Calu3 (cell line): ENCODE data around the gene TBL3. TPM values are rescaled to one million over a fixed set of nuclear protein-coding genes. Genes with fewer than 3 reads are reported as not detected.

Experiments used
- BruUV-seq: library from RNA; stranded (reverse); fragments of 400-500 nt; replicated peaks from 2 replicates; lab custom pipeline; 2021; lab: Mats Ljungman, UMichigan
- CTCF ChIA-PET: fragments of 300-600 bp; sonication (Branson Sonifier 250); formaldehyde crosslinking; loops from one replicate; lab custom pipeline; 2022; ENCODE audit warnings: antibody characterized with exemption; lab: Charles Lee
- DNase-seq: peaks from one replicate; pipeline ENCODE4 v3.0.0; 2022
- H3K27ac Mint-ChIP-seq: one replicate; pipeline ENCODE4 v1.8.0; 2022; ENCODE audit warnings: mixed read lengths; ENCODE audit not compliant: unreplicated experiment
- H3K27me3 Mint-ChIP-seq: one replicate; pipeline ENCODE4 v1.8.0; 2022; ENCODE audit warnings: mixed read lengths; ENCODE audit not compliant: unreplicated experiment
- H3K36me3 Mint-ChIP-seq: one replicate; pipeline ENCODE4 v1.8.0; 2022; ENCODE audit warnings: mild to moderate bottlenecking, moderate library complexity, mixed read lengths; ENCODE audit not compliant: insufficient read depth, unreplicated experiment
- H3K4me1 Mint-ChIP-seq: one replicate; pipeline ENCODE4 v1.8.0; 2022; ENCODE audit warnings: mild to moderate bottlenecking, low read depth, mixed read lengths; ENCODE audit not compliant: unreplicated experiment
- H3K4me3 Mint-ChIP-seq: one replicate; pipeline ENCODE4 v1.8.0; 2022; ENCODE audit warnings: mild to moderate bottlenecking, low read depth, moderate library complexity, mixed read lengths; ENCODE audit not compliant: unreplicated experiment
- H3K9me3 Mint-ChIP-seq: one replicate; pipeline ENCODE4 v1.8.0; 2022; ENCODE audit warnings: low read depth, mixed read lengths; ENCODE audit not compliant: unreplicated experiment
- intact Hi-C: fragments of 100-400 bp; cut with micrococcal nuclease; formaldehyde crosslinking; loops from one replicate; pipeline ENCODE4 v1.10.0; 2022; ENCODE audit not compliant: unreplicated experiment
- total RNA-seq: library from RNA; stranded (reverse); gene quantifications from 2 replicates; pipeline ENCODE4 v1.2.3, GENCODE V29; 2022
- TF ChIP-seq, protein P1 (sequence below): fragments of 200-600 bp; IDR thresholded peaks from one replicate; pipeline ENCODE4 v1.8.0; 2022; ENCODE audit warnings: antibody characterized with exemption; ENCODE audit not compliant: unreplicated experiment

The TBL3 gene
- total RNA-seq, 1 experiment from 2014 or later, result 62.0 TPM

DNA sequence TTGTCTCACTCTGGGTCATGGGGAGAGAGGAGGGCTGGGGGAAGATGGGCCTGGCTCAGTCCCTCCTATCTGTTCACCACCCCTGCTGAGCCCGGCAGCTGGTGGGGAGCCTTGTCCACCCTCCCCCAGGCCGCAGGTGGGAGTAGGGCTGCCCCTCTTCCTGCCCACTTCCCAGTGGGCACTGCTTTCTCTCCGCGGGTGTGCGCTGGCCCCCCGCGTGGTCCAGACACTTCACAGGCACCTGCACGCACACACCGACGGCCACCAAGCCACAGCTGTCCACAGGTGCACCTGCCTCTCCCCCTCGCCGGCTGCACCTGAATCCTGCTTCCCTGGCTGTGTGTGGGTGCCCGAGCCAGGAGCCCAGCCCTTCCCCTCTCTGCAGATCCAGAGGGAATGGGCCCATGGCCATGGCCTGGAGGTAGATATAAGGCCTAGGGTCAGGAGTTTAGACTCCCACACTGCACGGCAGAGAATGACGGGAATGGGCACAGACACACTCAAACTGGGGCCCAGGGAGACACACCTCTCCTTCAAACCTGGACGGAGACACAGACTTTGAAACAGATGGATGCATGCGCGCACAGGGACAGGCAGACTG lies 56.9 kb downstream of the TBL3 start:
- CTCF ChIA-PET, result interaction anchor here (2.0 kb wide), 1 partner anchor 12 kb away, joined by 7 read pairs; no protein-coding TSS in a partner anchor
- intact Hi-C loops, result no loop called here
- Mint-ChIP-seq H3K4me3 (no peak overlapping the region), H3K27me3 (peaks cover 8% of the 10 kb centered on the region), H3K36me3 (peaks cover 22% of the 10 kb centered on the region), H3K4me1 (peaks cover 17% of the 10 kb centered on the region), H3K9me3 (no peaks in the 10 kb centered on the region), H3K27ac (no peak overlapping the region)
- TF ChIP-seq, protein P1, sequence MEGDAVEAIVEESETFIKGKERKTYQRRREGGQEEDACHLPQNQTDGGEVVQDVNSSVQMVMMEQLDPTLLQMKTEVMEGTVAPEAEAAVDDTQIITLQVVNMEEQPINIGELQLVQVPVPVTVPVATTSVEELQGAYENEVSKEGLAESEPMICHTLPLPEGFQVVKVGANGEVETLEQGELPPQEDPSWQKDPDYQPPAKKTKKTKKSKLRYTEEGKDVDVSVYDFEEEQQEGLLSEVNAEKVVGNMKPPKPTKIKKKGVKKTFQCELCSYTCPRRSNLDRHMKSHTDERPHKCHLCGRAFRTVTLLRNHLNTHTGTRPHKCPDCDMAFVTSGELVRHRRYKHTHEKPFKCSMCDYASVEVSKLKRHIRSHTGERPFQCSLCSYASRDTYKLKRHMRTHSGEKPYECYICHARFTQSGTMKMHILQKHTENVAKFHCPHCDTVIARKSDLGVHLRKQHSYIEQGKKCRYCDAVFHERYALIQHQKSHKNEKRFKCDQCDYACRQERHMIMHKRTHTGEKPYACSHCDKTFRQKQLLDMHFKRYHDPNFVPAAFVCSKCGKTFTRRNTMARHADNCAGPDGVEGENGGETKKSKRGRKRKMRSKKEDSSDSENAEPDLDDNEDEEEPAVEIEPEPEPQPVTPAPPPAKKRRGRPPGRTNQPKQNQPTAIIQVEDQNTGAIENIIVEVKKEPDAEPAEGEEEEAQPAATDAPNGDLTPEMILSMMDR, result no peak
- DNase-seq, result no peak
- BruUV-seq, result no TSS peak

DNA sequence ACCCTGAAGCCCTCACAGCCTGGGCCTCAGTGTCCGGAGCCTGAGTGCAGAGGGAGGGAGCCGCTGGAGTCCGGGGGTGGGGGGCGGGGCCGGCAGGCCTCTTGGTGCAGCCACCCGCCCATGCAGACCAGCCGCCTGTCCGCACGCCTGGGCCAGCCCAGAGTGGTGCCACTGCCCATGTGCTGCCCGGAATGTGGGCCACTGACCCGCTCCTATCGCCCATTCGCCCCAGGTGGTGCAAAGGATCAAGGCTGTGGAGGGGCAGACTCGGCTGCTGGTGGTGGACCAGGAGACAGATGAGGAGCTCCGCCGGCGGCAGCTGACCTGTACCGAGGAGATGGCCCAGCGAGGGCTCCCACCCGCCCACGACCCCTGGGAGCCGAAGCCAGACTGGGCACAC lies 57.5 kb downstream of the TBL3 start:
- no peak overlapping the region for H3K27ac Mint-ChIP-seq
- intact Hi-C loops, result no loop called here
- H3K27me3 Mint-ChIP-seq, result peaks cover 6% of the 10 kb centered on the region
- peaks cover 13% of the 10 kb centered on the region for H3K4me1 Mint-ChIP-seq
- no peak overlapping the region for H3K4me3 Mint-ChIP-seq
- H3K36me3 Mint-ChIP-seq, result peaks cover 18% of the 10 kb centered on the region
- CTCF ChIA-PET, result interaction anchor here (0.7 to 0.8 kb wide), 2 partner anchors 11 to 19 kb away, joined by 3 read pairs; partner anchors contain the start of genes NTHL1 and TSC2
- no peaks in the 10 kb centered on the region for H3K9me3 Mint-ChIP-seq
- no TSS peak for BruUV-seq
- DNase-seq, result no peak
- TF ChIP-seq, protein P1, result no peak

DNA sequence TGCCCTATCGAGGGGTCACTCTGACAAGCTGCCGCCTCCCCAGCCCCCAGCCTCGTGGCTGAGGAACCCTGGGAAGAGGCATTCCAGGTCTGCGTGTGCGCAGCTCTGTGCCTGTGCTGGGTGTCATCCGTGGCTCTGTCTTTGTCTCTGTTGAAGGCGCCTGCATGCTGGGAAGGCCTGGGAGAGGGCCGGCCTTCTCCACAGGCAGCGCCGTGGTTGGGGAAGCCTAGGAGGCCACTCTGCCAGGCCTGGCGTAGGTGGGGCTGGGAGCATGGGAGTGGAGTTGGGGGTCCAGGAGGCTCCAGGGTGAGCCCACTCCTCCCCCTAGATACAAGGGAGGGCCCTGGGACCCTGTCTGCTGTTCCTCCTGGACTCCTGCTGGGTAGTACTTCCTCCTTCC lies 58.2 kb downstream of the TBL3 start:
- H3K4me3 Mint-ChIP-seq, result no peak overlapping the region
- no peaks in the 10 kb centered on the region for H3K9me3 Mint-ChIP-seq
- peaks cover 9% of the 10 kb centered on the region for H3K4me1 Mint-ChIP-seq
- DNase-seq, result no peak
- BruUV-seq, result no TSS peak
- TF ChIP-seq, protein P1, result no peak
- CTCF ChIA-PET, result interaction anchor here (0.7 to 0.8 kb wide), 2 partner anchors 10 to 18 kb away, joined by 3 read pairs; partner anchors contain the start of genes NTHL1 and TSC2
- H3K27me3 Mint-ChIP-seq, result no peaks in the 10 kb centered on the region
- H3K27ac Mint-ChIP-seq, result no peak overlapping the region
- H3K36me3 Mint-ChIP-seq, result peaks cover 16% of the 10 kb centered on the region
- intact Hi-C loops, result no loop called here

DNA sequence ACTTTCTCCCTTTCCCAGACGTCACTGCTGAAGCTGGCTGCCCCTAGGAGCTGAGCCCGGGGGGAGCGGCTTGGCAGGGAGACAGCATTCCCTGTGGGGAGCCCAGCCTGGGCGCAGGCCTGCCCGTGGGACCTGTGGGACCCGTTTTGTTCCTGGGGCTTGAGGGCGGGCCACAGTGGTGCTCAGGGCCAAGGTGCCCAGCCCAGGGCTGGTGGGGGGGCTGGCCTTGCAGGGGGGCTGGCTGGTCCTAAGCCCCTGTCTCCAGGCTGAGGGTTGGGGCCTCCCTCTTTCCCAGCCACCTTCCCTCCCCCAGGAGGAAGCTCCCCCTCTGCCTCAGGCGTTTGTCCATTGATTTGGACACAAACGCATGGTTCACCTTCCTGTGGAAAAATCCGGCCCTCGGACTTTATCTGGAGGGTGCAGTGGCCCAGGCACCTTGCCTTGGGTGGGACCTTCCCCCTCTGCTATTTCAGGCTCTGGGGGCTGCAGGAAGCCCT lies 59.3 kb downstream of the TBL3 start:
- intact Hi-C loops, result no loop called here
- H3K4me3 Mint-ChIP-seq, result no peak overlapping the region
- peaks cover 11% of the 10 kb centered on the region for H3K36me3 Mint-ChIP-seq
- no TSS peak for BruUV-seq
- H3K27ac Mint-ChIP-seq, result no peak overlapping the region
- no peak for DNase-seq
- no peaks in the 10 kb centered on the region for H3K27me3 Mint-ChIP-seq
- H3K9me3 Mint-ChIP-seq, result no peaks in the 10 kb centered on the region
- CTCF ChIA-PET, result interaction anchor here (0.7 kb wide), 1 partner anchor 1660 kb away, joined by 4 read pairs; no protein-coding TSS in a partner anchor
- TF ChIP-seq, protein P1, result no peak
- peaks cover 9% of the 10 kb centered on the region for H3K4me1 Mint-ChIP-seq

Other genes starting within 250 kb of the TBL3 start
- 64.3 and 73.1 TPM in 2 replicates for gene NME3, start 200.5 kb upstream of the TBL3 start, total RNA-seq
- 30.8 and 42.2 TPM in 2 replicates for gene EME2, start 199.2 kb upstream of the TBL3 start, total RNA-seq
- 128 and 135 TPM in 2 replicates for gene MRPS34, start 198.9 kb upstream of the TBL3 start, total RNA-seq
- 44.3 and 45.2 TPM in 2 replicates for gene SPSB3, start 189.5 kb upstream of the TBL3 start, total RNA-seq
- gene NUBP2, start 189.1 kb upstream of the TBL3 start, total RNA-seq, result 91.8 and 98.1 TPM in 2 replicates
- not detected in 2 replicates for gene IGFALS, start 178.3 kb upstream of the TBL3 start, total RNA-seq
- gene HAGH, start 145.2 kb upstream of the TBL3 start, total RNA-seq, result 48.0 and 48.2 TPM in 2 replicates
- 33.1 and 43.3 TPM in 2 replicates for gene FAHD1, start 144.8 kb upstream of the TBL3 start, total RNA-seq
- gene MEIOB, start 99.9 kb upstream of the TBL3 start, total RNA-seq, result not detected in 2 replicates
- 0.29 TPM in 1 of 2 replicates, not detected in the other for gene HS3ST6, start 53.6 kb upstream of the TBL3 start, total RNA-seq
- 20.3 and 27.1 TPM in 2 replicates for gene MSRB1, start 28.9 kb upstream of the TBL3 start, total RNA-seq
- gene RPL3L, start 17.4 kb upstream of the TBL3 start, total RNA-seq, result not detected in 2 replicates
- gene NDUFB10, start 12.5 kb upstream of the TBL3 start, total RNA-seq, result 148 and 153 TPM in 2 replicates
- gene RPS2, start 7.2 kb upstream of the TBL3 start, total RNA-seq, result 2,674 and 2,950 TPM in 2 replicates
- gene RNF151, start 5.2 kb upstream of the TBL3 start, total RNA-seq, result not detected in 2 replicates
- gene NOXO1, start 9.4 kb downstream of the TBL3 start, total RNA-seq, result 10.1 and 11.8 TPM in 2 replicates
- gene GFER, start 12.1 kb downstream of the TBL3 start, total RNA-seq, result 40.8 and 43.5 TPM in 2 replicates
- gene SYNGR3, start 17.9 kb downstream of the TBL3 start, total RNA-seq, result 3.6 and 3.8 TPM in 2 replicates
- gene ZNF598, start 37.8 kb downstream of the TBL3 start, total RNA-seq, result 72.4 and 73.1 TPM in 2 replicates
- gene NPW, start 47.7 kb downstream of the TBL3 start, total RNA-seq, result 1.5 and 4.2 TPM in 2 replicates
- 15.7 and 22.0 TPM in 2 replicates for gene NHERF2, start 54.8 kb downstream of the TBL3 start, total RNA-seq
- gene NTHL1, start 75.8 kb downstream of the TBL3 start, total RNA-seq, result 32.8 and 33.8 TPM in 2 replicates
- gene TSC2, start 75.9 kb downstream of the TBL3 start, total RNA-seq, result 170 and 194 TPM in 2 replicates
- gene PKD1, start 163.8 kb downstream of the TBL3 start, total RNA-seq, result 82.0 and 86.0 TPM in 2 replicates
- gene RAB26, start 176.6 kb downstream of the TBL3 start, total RNA-seq, result 10.8 and 12.3 TPM in 2 replicates
- 118 and 127 TPM in 2 replicates for gene TRAF7, start 183.7 kb downstream of the TBL3 start, total RNA-seq
- gene CASKIN1, start 224.6 kb downstream of the TBL3 start, total RNA-seq, result 1.4 and 2.6 TPM in 2 replicates
- gene MLST8, start 233.4 kb downstream of the TBL3 start, total RNA-seq, result 58.0 and 59.7 TPM in 2 replicates
- gene BRICD5, start 238.8 kb downstream of the TBL3 start, total RNA-seq, result 15.8 and 17.3 TPM in 2 replicates
- 45.0 and 49.6 TPM in 2 replicates for gene PGP, start 242.8 kb downstream of the TBL3 start, total RNA-seq